SK-MEL-5 (cell line): ENCODE measurements around the gene ACTN1. TPM values are rescaled to one million over a fixed set of nuclear protein-coding genes. Genes with fewer than 3 reads are reported as not detected.
"Not testable (repeated sequence)": the region's sequence is repeated elsewhere in the genome, so short reads cannot be mapped to it uniquely, and the experiment has no call there.

ENCODE experiments used
- DNase-seq: peaks from one replicate; pipeline ENCODE4 v3.0.0-alpha.2; 2016; ENCODE audit warnings: low read depth, low spot score
- in situ Hi-C: cut with HindIII; loops from 2 replicates; pipeline ENCODE4 v1.10.0; 2016; ENCODE audit warnings: low sequenced_read_pairs, high pct_unique_total_duplicates, low pct_unique_long_range_greater_than_20kb
- total RNA-seq: library from RNA; depleted of rRNA; stranded (reverse); fragments of >200 nt; shearing (Covaris generic); gene quantifications from 2 replicates; pipeline ENCODE4 v1.2.3, GENCODE V29; 2014

The ACTN1 gene
- total RNA-seq, 1 experiment from 2014 or later = 34.2 TPM

GRCh38 chr14:68973639-68974038 lies 5.5 kb downstream of the ACTN1 start:
- in situ Hi-C loops = no loop called here
- DNase-seq = no peak

DNA sequence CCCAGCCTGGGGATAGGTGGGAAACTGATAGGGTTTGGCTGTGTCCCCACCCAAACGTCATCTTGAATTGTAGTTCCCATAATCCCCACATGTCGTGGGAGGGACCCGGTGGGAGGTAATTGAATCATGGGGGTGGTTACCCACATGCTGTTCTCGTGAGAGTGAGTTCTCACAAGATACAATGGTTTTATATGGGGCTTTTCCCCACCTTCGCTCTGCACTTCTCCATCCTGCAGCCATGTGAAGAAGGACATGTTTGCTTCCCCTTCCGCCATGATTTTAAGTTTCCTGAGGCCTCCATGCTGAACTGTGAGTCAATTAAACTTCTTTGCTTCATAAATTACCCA lies 5.9 kb downstream of the ACTN1 start:
- DNase-seq, in situ Hi-C loops: not testable (repeated sequence)

DNA sequence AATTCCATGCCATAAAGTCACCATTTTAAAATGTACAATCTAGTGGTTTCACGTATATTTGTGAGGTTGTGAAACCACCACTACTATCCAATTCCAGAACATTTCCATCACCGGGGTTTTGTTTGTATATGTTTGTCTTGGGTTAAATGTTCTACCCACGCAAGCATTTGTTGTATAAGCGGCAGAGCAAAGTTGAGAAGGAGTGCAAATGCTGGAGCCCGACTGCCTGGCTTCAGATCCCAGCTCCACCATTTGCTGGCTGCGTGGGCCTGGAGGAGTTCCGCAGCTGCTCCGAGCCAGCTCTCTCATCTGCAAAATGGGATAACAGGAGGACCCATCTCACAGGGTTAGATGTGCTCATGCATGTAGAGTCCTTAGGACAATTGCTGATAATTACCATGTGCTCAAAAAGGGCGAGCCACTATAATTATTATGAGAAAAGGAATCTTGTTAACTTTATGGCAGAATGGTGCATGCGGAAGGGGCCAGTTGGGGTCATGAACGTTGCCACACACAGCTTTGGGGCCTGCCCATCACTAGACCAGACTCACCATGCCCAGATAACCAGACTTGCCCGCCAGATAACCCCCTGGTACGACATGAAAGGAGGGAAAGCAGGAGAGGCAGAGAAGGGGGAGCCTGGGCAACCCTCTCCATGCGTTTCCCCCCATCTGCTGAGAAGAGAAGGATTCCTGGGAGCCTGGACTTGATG lies 6.4 kb downstream of the ACTN1 start:
- in situ Hi-C loops = no loop called here
- DNase-seq = no peak

DNA sequence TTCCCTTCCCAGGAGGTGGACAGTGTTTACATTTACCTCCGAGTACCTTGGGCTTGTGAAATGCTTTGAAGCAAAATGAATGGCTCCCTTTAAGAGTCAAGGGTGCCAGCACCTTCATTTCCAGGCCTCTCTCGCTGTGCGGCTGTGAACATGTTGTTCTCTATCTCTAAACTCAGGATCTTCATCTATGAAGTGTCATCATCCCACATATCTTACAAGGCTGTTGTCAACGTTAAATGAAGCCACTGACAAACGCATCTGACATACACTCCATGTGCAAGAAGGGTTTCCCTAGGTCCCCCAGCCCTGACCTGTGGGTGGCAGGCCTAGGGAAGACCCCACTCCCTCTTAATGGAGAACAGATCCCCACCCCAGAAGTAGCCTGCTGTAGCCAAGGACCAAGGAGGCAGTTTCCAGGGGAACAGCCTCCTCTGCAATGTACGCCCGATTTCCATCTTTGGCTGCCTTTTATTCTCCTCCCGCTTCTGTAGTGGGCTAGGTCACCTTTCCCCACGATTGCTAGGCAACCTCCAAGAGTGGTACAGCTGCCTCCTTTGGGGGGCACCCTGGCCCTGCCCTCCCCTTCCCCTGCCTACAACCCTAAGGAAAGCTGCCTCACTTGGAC lies 7.6 kb downstream of the ACTN1 start:
- DNase-seq = no peak
- in situ Hi-C loops = no loop called here

DNA sequence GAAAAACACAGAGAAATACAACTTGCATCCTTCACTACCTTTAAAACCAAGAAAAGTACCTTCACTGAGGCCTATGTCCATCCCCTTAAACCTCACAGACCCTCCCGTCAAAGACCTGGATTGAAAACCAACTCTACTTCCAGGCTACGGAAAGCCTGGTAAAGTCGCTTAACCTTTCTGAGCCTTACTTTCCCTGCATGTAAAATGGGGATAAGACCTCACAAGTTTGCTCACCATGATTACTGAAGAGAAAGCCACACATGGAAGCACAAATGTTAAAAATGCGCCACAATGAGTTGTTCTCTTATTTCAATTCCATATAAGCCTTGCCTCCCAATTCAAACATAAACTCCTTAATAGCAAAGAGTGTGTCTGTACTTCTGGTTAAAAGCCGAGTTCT lies 8.4 kb downstream of the ACTN1 start:
- in situ Hi-C loops = no loop called here
- DNase-seq = no peak

DNA sequence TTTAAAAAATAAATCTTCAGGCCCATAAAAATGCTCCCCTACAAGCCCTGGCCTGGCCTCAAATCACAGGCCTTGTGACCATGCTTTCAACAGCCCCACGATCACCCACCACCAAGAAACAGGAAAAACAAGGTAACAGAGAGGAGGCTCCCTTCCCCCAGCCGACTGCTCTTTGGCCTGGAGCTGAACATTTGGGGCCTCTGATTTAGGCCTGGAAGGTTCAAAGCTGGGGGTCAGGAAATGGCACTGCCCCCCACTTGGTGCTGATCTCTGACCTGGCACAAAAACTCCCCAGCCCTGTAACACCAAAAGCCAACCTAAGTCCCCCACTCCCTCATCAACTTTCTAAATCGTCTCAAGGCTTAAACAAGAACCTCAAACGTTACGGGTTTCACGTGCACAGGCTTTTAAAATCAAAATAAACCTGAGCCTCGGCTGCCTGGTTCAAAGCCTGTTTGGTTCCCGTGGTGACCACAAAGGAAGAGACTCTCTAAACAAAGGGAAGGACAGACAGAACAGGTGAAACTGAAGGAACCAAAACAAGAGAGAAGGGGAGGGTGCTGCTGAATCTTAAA lies 9.0 kb downstream of the ACTN1 start:
- in situ Hi-C loops = no loop called here
- DNase-seq = no peak

GRCh38 chr14:68969278-68970033 lies 9.6 kb downstream of the ACTN1 start:
- no peak for DNase-seq
- in situ Hi-C loops = no loop called here

- in situ Hi-C loops = no loop called here
- no peak for DNase-seq
These were observed 10.4 kb downstream of the ACTN1 start for GRCh38 chr14:68968721-68969120.

- DNase-seq = no peak
- in situ Hi-C loops = no loop called here
These were observed 11.1 kb downstream of the ACTN1 start for GRCh38 chr14:68968051-68968450.

GRCh38 chr14:68967459-68967940 lies 11.6 kb downstream of the ACTN1 start:
- in situ Hi-C loops = no loop called here
- DNase-seq = no peak

DNA sequence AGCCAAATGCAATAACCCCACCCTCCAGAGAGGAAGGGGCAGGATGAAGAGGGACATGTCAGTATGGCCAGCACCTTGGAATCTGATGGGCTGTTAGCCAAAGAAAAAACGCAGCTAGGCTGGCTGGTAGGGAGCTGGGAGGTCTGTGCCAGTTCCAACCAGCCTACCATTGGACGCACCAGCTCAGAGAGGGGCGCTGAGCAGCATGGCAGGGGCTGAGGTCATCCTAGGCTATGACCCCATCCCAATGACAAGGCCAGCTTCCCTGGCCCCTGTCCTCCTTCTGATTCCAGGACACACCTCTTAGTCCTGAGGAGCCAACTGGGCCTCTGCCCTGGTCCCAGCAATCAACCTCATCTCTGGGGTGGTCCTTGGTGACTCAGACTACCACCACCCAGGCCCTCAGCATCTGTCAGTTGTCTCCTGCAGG lies 12.2 kb downstream of the ACTN1 start:
- in situ Hi-C loops = no loop called here
- no peak for DNase-seq

DNA sequence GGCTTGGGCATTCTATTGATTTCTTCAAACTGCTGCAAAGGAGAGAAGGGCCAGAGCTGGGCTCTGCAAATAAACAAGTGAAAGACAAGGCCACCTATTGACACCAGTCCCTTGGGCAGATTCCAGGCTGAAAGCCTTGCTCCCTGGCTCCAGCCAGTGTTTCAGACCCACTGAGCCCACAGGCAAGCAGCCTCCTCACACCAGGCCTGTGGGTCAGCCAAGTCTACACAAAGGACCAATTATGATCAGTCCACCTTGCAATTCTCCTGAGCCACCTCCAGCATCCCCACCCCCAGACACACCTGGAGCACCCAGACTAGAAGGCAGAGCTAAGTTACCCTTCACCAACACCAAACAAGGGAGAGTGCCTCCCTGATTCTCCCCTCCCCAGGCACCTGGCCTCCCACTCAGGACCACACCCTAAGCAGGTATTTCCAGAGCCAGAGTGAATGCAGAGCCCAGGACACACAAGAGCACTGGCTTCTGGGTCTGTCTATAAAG lies 13.8 kb downstream of the ACTN1 start:
- no peak for DNase-seq
- in situ Hi-C loops = no loop called here

GRCh38 chr14:68964300-68965093 lies 14.6 kb downstream of the ACTN1 start:
- DNase-seq = no peak
- in situ Hi-C loops = no loop called here

GRCh38 chr14:68962681-68963080 lies 16.4 kb downstream of the ACTN1 start:
- DNase-seq = no peak
- in situ Hi-C loops = no loop called here

- no peak for DNase-seq
- in situ Hi-C loops = no loop called here
These were observed 17.1 kb downstream of the ACTN1 start for GRCh38 chr14:68961781-68962584.

- no peak for DNase-seq
- in situ Hi-C loops = no loop called here
These were observed 17.7 kb downstream of the ACTN1 start for GRCh38 chr14:68961361-68961760.

DNA sequence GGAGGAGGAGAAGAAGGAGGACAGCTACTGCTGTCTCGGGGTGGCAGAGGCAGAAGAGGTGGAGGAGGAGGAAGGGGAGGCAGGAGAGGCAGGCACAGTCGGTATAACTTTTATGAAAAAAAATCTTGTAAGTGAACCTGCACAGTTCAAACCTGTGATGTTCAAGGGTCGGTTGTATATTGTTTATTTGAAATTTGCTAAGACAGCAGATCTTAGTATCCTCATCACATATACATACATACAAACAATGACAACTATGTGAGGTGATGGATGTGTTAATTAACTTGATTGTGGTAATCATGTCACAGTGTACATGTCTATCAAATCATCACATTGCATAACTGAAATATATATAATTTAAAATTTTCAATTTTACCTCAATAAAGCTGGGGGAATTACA lies 19.0 kb downstream of the ACTN1 start:
- DNase-seq = no peak
- in situ Hi-C loops = no loop called here
